MM.1S (cell line): Measurements from ENCODE around the gene CERS6.

Experiments used
- DNase-seq: peaks from one replicate; pipeline ENCODE4 v3.0.0-alpha.2; 2015
- H2AFZ ChIP-seq: fragments of 300-600 bp; sonication (generic); 2 replicates; pipeline ENCODE4 v1.6.0; 2016; ENCODE audit warnings: antibody characterized with exemption, low read length
- H3F3A ChIP-seq: fragments of 300-600 bp; sonication (generic); 2 replicates; pipeline ENCODE4 v1.6.1; 2016; ENCODE audit warnings: mild to moderate bottlenecking, antibody characterized with exemption, low read length, moderate library complexity, mixed read lengths; ENCODE audit not compliant: insufficient read depth
- H3K27ac ChIP-seq: fragments of 300-600 bp; sonication (generic); 2 replicates; pipeline ENCODE4 v1.5.1; 2016; ENCODE audit warnings: mild to moderate bottlenecking, low read length
- H3K27me3 ChIP-seq: fragments of 300-600 bp; sonication (generic); replicated peaks from 2 replicates; pipeline ENCODE4 v1.6.0; 2016; ENCODE audit warnings: low read length; ENCODE audit not compliant: insufficient read depth
- H3K36me3 ChIP-seq: fragments of 300-600 bp; sonication (generic); replicated peaks from 2 replicates; pipeline ENCODE4 v1.6.1; 2016; ENCODE audit warnings: mild to moderate bottlenecking, low read length, mixed read lengths; ENCODE audit not compliant: insufficient read depth
- H3K4me1 ChIP-seq: fragments of 300-600 bp; sonication (generic); 2 replicates; pipeline ENCODE4 v1.6.1; 2016; ENCODE audit warnings: low read length, mixed read lengths
- H3K4me2 ChIP-seq: fragments of 300-600 bp; sonication (generic); 2 replicates; pipeline ENCODE4 v1.6.0; 2016; ENCODE audit warnings: low read depth, low read length
- H3K4me3 ChIP-seq: fragments of 300-600 bp; sonication (generic); 2 replicates; pipeline ENCODE4 v1.5.1; 2016; ENCODE audit warnings: low read length, mixed read lengths
- H3K79me2 ChIP-seq: fragments of 300-600 bp; sonication (generic); 2 replicates; pipeline ENCODE4 v1.6.1; 2016; ENCODE audit warnings: mixed run types, low read length, mixed read lengths
- H3K9ac ChIP-seq: fragments of 300-600 bp; sonication (generic); 2 replicates; pipeline ENCODE4 v1.6.1; 2016; ENCODE audit warnings: low read length, mixed read lengths
- H3K9me2 ChIP-seq: fragments of 300-600 bp; sonication (generic); replicated peaks from 2 replicates; pipeline ENCODE4 v1.6.1; 2016; ENCODE audit warnings: mild to moderate bottlenecking, low read length, mixed read lengths; ENCODE audit not compliant: insufficient read depth
- H3K9me3 ChIP-seq: fragments of 300-600 bp; sonication (generic); replicated peaks from 2 replicates; pipeline ENCODE4 v1.6.1; 2016; ENCODE audit warnings: mild to moderate bottlenecking, low read length, mixed read lengths; ENCODE audit not compliant: insufficient read depth
- H4K20me1 ChIP-seq: fragments of 300-600 bp; sonication (generic); 2 replicates; pipeline ENCODE4 v1.6.1; 2016; ENCODE audit warnings: mild to moderate bottlenecking, low read length, moderate library complexity, mixed read lengths; ENCODE audit not compliant: insufficient read depth
- CTCF ChIP-seq: fragments of 300-600 bp; sonication (generic); IDR thresholded peaks from 2 replicates; pipeline ENCODE4 v1.5.1; 2016; ENCODE audit warnings: antibody characterized with exemption, low read length, mixed read lengths
- EZH2 ChIP-seq: fragments of 300-600 bp; sonication (generic); optimal IDR thresholded peaks from 2 replicates; pipeline ENCODE3; 2017; ENCODE audit warnings: low read depth, mild to moderate bottlenecking, antibody characterized with exemption, low read length, mixed read lengths
- EZH2phosphoT487 ChIP-seq: fragments of 300-600 bp; sonication (generic); IDR thresholded peaks from 2 replicates; pipeline ENCODE4 v1.6.1; 2018; ENCODE audit warnings: antibody characterized with exemption, low read length

CERS6 gene

GRCh38 chr2:168748461-168748860 lies 292.4 kb downstream of the CERS6 start:
- H3K4me1 ChIP-seq = 0 out of 2 replicates have a peak, but pooled peaks cover 3% of the 10 kb centered on the region
- H3K9ac ChIP-seq = no peak overlapping the region
- TF ChIP-seq CTCF = no peak
- no peak for TF ChIP-seq EZH2
- no peak for TF ChIP-seq EZH2phosphoT487
- H3K36me3 ChIP-seq = no peaks in the 10 kb centered on the region
- H3K27me3 ChIP-seq = no peaks in the 10 kb centered on the region
- no peaks in the 10 kb centered on the region for H4K20me1 ChIP-seq
- no peaks in the 10 kb centered on the region for H3K9me3 ChIP-seq
- H3K79me2 ChIP-seq = no peaks in the 10 kb centered on the region
- no peaks in the 10 kb centered on the region for H3F3A ChIP-seq
- no peak overlapping the region for H2AFZ ChIP-seq
- H3K4me3 ChIP-seq = no peak overlapping the region
- no peak for DNase-seq
- no peak overlapping the region for H3K4me2 ChIP-seq
- no peaks in the 10 kb centered on the region for H3K9me2 ChIP-seq
- no peak overlapping the region for H3K27ac ChIP-seq

DNA sequence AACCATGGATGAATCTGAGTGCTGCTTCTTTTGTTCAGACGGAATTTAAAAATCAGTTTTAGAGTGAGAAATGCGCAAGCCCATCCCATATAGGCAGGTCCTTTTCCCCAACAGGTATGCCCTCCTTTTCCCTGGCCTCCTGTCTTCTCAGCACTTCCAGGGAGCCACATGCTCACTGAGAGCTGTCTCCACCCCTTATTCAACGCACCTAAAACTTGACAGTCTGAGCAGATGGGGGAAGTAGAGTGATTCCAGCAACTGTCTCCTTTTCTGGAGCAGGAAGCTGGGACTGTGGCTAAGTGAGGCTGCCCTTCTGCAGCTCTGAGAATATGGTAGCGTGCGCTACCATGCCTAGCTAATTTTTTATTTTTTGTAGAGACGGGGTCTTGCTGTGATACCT lies 293.2 kb downstream of the CERS6 start:
- Histone ChIP-seq H3K4me3 (no peak overlapping the region), H3F3A (no peaks in the 10 kb centered on the region), H3K4me1 (0 out of 2 replicates have a peak, but pooled peaks cover 3% of the 10 kb centered on the region), H3K4me2 (no peak overlapping the region), H3K36me3 (no peaks in the 10 kb centered on the region), H4K20me1 (no peaks in the 10 kb centered on the region), H3K9ac (no peak overlapping the region), H3K27ac (no peak overlapping the region), H3K9me3 (no peaks in the 10 kb centered on the region), H3K79me2 (no peaks in the 10 kb centered on the region), H3K9me2 (no peaks in the 10 kb centered on the region), H3K27me3 (no peaks in the 10 kb centered on the region), H2AFZ (no peak overlapping the region)
- no peak for DNase-seq
- TF ChIP-seq EZH2 (no peak), CTCF (no peak)

DNA sequence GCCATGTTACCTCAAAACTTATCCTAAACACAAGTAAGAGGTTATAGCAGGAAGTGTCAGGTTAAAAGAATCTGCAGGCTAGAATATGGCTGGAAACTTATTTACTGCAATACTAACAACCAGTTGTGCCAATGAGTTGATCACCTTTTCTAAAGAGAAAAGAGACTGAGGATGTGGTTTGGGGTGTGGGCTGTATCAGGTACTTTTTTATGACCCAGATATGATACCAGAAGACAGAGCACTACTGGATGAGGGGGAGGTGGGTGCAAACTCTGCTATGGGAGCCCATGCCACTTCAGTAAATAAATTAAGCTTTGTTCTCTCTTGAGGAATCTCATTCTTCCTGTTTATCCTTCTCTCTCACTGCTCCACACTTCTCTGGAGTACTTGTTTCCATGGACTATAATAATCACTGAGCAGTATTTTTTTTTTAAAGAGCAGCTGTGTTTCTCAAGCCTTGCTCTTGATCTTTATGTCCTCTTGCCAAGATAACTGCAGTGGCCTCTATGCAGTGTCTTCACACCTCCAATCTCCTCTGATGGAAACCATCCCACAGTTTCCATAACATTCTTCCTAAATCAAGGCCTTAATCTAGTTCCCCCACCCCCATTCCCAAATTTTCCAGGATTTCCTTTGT lies 295.1 kb downstream of the CERS6 start:
- Histone ChIP-seq H4K20me1 (no peaks in the 10 kb centered on the region), H3K9ac (no peak overlapping the region), H3K4me2 (no peak overlapping the region), H3K36me3 (no peaks in the 10 kb centered on the region), H3K9me2 (no peaks in the 10 kb centered on the region), H3F3A (no peaks in the 10 kb centered on the region), H3K4me1 (0 out of 2 replicates have a peak, but pooled peaks cover 3% of the 10 kb centered on the region), H2AFZ (no peak overlapping the region), H3K27me3 (no peaks in the 10 kb centered on the region), H3K79me2 (no peaks in the 10 kb centered on the region), H3K4me3 (no peak overlapping the region), H3K9me3 (no peaks in the 10 kb centered on the region), H3K27ac (no peak overlapping the region)
- no peak for DNase-seq
- no peak for TF ChIP-seq EZH2phosphoT487
- no peak for TF ChIP-seq EZH2
- no peak for TF ChIP-seq CTCF
